ENCODE data around the gene COIL. TPM values are rescaled to one million over a fixed set of nuclear protein-coding genes. Genes with fewer than 3 reads are reported as not detected.

Gene COIL
- total and polyA plus RNA-seq, 4 donors: 4.7 to 9.9 (median 6.5) TPM

DNA sequence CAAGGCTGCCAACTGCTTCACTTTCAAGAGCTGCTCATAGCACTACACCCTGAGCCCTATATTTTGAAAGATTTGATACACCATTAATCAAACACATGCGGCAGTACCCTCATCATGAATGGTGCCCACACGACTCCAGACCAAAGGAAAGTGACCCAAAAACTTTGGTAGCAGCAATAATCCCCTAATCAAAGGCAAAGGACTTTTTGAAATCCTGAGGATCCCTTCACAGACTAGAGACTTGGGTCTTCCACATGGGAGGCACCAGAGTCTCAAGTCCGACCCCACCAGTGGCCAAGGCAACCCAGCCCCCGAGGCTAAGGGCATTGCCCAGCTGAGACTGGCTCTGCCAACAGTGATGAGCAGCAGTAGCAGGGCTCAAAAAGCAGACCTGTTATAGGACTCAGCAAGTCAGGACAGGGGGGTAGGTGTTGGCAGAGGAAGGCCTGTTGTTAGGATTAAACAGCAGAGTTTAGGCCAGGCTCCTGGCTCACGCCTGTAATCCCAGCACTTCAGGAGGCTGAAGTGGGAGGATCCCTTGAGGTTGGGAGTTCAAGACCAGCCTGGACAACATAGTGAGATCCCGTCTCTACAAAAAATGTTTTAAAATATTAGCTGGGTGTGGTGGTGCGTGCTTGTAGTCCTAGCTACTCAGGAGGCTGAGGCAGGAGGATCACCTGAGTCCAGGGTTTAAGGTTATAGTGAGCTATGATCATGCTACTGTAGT is 50.2 kb downstream of the COIL start:
- peak overlapping the region; percentile 67 to 75 for H3K27ac ChIP-seq (ENCODE audit: low read depth in 1 of 2, low read length in 2 of 2)
- peak overlapping the region; percentile 11 to 12 (median 11) for H3K4me3 ChIP-seq (ENCODE audit: low read depth in 1 of 3, low read length in 3 of 3)
- peak overlapping the region in 1 of 2 donors; percentile 19 for H3K9ac ChIP-seq (ENCODE audit: low read depth in 1 of 2, low read length in 2 of 2)
- WGBS: 66% methylated on average over 7 of the region's 7 CpGs
- DNase-seq (ENCODE audit: low spot score): no peak
- H3K4me1 ChIP-seq (ENCODE audit: control insufficient read depth in 4 of 4, insufficient read depth in 4 of 4, low read length in 3 of 4): peaks cover 3 to 54% (median 45%) of the 10 kb centered on the region in 4 donors
- TF ChIP-seq RXRA (IDR thresholded peaks at IDR 0.05): peak; percentile 3 to 11
- TF ChIP-seq, protein P1, sequence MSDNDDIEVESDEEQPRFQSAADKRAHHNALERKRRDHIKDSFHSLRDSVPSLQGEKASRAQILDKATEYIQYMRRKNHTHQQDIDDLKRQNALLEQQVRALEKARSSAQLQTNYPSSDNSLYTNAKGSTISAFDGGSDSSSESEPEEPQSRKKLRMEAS (IDR thresholded peaks at IDR 0.05): no peak
- no peaks in the 10 kb centered on the region for H3K27me3 ChIP-seq (ENCODE audit: control insufficient read depth in 4 of 4, insufficient read depth in 4 of 4, low read length in 3 of 4)
- no peaks in the 10 kb centered on the region for H3K9me3 ChIP-seq (ENCODE audit: control insufficient read depth in 4 of 4, low read length in 3 of 4)
- peaks cover 2 to 25% (median 21%) of the 10 kb centered on the region in 4 donors for H3K36me3 ChIP-seq (ENCODE audit: control insufficient read depth in 4 of 4, insufficient read depth in 3 of 4, low read depth in 1 of 4, low read length in 3 of 4)

DNA sequence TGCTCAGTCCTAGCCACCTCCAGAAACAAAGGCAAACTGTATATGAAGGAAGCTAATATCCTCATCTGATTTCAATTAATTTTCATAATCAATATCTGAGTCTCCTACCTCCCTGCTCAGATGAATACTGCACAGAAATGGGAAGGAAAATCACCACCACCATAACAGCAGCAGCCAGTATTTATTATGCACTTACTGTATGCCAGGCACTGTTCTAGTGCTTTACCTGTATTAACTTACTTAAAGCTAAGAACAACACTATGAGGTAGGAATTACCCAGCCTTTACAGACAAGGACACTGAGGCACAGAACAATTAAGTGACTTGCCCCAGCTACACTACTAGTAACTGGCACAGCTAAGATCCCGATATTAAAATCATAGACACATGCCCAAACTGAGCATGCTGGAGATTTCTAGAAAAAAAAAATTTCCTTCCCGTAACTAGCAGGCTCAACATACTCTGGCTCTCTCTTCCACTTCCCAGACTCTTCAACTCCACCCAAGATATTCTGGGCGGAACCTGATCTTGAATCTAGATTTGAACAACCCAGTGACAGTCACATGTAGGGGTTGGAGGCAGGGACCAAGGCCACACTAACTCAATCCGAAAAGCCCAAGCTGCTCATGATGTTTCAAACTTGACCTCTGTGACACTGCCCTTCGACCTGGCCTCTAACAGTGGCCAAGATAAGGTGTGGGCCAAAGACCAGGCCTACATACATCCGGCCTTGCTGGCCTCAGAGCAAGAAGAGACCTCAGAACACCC is 50.9 kb downstream of the COIL start:
- peak; percentile 52 for DNase-seq (ENCODE audit: low spot score)
- H3K27me3 ChIP-seq (ENCODE audit: control insufficient read depth in 4 of 4, insufficient read depth in 4 of 4, low read length in 3 of 4): no peaks in the 10 kb centered on the region
- H3K4me3 ChIP-seq (ENCODE audit: low read depth in 1 of 3, low read length in 3 of 3): peak overlapping the region; percentile 11 to 12 (median 11)
- peak overlapping the region; percentile 18 to 68 for H3K9ac ChIP-seq (ENCODE audit: low read depth in 1 of 2, low read length in 2 of 2)
- TF ChIP-seq RAD21 (IDR thresholded peaks at IDR 0.05): peak in 1 of 2 donors; percentile 37
- TF ChIP-seq, protein P1 (IDR thresholded peaks at IDR 0.05): peak; percentile 89
- TF ChIP-seq GABPA (IDR thresholded peaks at IDR 0.05 in 1 of 2, conservative IDR thresholded peaks at IDR 0.05 in 1 of 2): peak in 1 of 2 donors; percentile 32
- TF ChIP-seq FOXA2 (IDR thresholded peaks at IDR 0.05): no peak
- peak; percentile 72 for TF ChIP-seq HNF4G (IDR thresholded peaks at IDR 0.05)
- TF ChIP-seq FOXA1 (IDR thresholded peaks at IDR 0.05): peak; percentile 39
- peak in 1 of 2 donors; percentile 36 for TF ChIP-seq EGR1 (IDR thresholded peaks at IDR 0.05; ENCODE audit: low read depth in 2 of 2)
- TF ChIP-seq HNF4A (conservative IDR thresholded peaks at IDR 0.05): peak; percentile 93 to 94
- TF ChIP-seq, protein P2, sequence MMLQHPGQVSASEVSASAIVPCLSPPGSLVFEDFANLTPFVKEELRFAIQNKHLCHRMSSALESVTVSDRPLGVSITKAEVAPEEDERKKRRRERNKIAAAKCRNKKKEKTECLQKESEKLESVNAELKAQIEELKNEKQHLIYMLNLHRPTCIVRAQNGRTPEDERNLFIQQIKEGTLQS (IDR thresholded peaks at IDR 0.05): no peak
- TF ChIP-seq, protein P3, sequence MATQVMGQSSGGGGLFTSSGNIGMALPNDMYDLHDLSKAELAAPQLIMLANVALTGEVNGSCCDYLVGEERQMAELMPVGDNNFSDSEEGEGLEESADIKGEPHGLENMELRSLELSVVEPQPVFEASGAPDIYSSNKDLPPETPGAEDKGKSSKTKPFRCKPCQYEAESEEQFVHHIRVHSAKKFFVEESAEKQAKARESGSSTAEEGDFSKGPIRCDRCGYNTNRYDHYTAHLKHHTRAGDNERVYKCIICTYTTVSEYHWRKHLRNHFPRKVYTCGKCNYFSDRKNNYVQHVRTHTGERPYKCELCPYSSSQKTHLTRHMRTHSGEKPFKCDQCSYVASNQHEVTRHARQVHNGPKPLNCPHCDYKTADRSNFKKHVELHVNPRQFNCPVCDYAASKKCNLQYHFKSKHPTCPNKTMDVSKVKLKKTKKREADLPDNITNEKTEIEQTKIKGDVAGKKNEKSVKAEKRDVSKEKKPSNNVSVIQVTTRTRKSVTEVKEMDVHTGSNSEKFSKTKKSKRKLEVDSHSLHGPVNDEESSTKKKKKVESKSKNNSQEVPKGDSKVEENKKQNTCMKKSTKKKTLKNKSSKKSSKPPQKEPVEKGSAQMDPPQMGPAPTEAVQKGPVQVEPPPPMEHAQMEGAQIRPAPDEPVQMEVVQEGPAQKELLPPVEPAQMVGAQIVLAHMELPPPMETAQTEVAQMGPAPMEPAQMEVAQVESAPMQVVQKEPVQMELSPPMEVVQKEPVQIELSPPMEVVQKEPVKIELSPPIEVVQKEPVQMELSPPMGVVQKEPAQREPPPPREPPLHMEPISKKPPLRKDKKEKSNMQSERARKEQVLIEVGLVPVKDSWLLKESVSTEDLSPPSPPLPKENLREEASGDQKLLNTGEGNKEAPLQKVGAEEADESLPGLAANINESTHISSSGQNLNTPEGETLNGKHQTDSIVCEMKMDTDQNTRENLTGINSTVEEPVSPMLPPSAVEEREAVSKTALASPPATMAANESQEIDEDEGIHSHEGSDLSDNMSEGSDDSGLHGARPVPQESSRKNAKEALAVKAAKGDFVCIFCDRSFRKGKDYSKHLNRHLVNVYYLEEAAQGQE (IDR thresholded peaks at IDR 0.05): no peak
- TF ChIP-seq, protein P4, sequence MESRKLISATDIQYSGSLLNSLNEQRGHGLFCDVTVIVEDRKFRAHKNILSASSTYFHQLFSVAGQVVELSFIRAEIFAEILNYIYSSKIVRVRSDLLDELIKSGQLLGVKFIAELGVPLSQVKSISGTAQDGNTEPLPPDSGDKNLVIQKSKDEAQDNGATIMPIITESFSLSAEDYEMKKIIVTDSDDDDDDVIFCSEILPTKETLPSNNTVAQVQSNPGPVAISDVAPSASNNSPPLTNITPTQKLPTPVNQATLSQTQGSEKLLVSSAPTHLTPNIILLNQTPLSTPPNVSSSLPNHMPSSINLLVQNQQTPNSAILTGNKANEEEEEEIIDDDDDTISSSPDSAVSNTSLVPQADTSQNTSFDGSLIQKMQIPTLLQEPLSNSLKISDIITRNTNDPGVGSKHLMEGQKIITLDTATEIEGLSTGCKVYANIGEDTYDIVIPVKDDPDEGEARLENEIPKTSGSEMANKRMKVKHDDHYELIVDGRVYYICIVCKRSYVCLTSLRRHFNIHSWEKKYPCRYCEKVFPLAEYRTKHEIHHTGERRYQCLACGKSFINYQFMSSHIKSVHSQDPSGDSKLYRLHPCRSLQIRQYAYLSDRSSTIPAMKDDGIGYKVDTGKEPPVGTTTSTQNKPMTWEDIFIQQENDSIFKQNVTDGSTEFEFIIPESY (IDR thresholded peaks at IDR 0.05): peak; percentile 63
- TF ChIP-seq NR2F2 (IDR thresholded peaks at IDR 0.05): peak; percentile 100
- TF ChIP-seq JUND (IDR thresholded peaks at IDR 0.05): peak; percentile 52 to 74
- peak; percentile 85 for TF ChIP-seq SP1 (IDR thresholded peaks at IDR 0.05)
- no peak for TF ChIP-seq YY1 (IDR thresholded peaks at IDR 0.05)
- peak; percentile 98 for TF ChIP-seq RXRA (IDR thresholded peaks at IDR 0.05)
- TF ChIP-seq, protein P5, sequence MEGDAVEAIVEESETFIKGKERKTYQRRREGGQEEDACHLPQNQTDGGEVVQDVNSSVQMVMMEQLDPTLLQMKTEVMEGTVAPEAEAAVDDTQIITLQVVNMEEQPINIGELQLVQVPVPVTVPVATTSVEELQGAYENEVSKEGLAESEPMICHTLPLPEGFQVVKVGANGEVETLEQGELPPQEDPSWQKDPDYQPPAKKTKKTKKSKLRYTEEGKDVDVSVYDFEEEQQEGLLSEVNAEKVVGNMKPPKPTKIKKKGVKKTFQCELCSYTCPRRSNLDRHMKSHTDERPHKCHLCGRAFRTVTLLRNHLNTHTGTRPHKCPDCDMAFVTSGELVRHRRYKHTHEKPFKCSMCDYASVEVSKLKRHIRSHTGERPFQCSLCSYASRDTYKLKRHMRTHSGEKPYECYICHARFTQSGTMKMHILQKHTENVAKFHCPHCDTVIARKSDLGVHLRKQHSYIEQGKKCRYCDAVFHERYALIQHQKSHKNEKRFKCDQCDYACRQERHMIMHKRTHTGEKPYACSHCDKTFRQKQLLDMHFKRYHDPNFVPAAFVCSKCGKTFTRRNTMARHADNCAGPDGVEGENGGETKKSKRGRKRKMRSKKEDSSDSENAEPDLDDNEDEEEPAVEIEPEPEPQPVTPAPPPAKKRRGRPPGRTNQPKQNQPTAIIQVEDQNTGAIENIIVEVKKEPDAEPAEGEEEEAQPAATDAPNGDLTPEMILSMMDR (IDR thresholded peaks at IDR 0.05; ENCODE audit: low read depth, low read length, missing input control): no peak
- TF ChIP-seq TAF1 (conservative IDR thresholded peaks at IDR 0.05): no peak
- H3K27ac ChIP-seq (ENCODE audit: low read depth in 1 of 2, low read length in 2 of 2): peak overlapping the region; percentile 67 to 75
- H3K36me3 ChIP-seq (ENCODE audit: control insufficient read depth in 4 of 4, insufficient read depth in 3 of 4, low read depth in 1 of 4, low read length in 3 of 4): peaks cover 2 to 28% (median 24%) of the 10 kb centered on the region in 4 donors
- H3K4me1 ChIP-seq (ENCODE audit: control insufficient read depth in 4 of 4, insufficient read depth in 4 of 4, low read length in 3 of 4): peaks cover 3 to 50% (median 42%) of the 10 kb centered on the region in 4 donors
- no peaks in the 10 kb centered on the region for H3K9me3 ChIP-seq (ENCODE audit: control insufficient read depth in 4 of 4, low read length in 3 of 4)
- 32% methylated on average over 6 of the region's 6 CpGs for WGBS
